Omental fat pad (tissue), 4 donors: Measurements from ENCODE around the gene GDI1. TPM values are rescaled to one million over a fixed set of nuclear protein-coding genes. Genes with fewer than 3 reads are reported as not detected.
"Not testable (repeated sequence)": the region's sequence is repeated elsewhere in the genome, so short reads cannot be mapped to it uniquely, and the experiment has no call there.

Experiments used
- ATAC-seq: fragments of 150-250 bp; one replicate; pipeline ENCODE4 v1.9.1; 2016; ENCODE audit warnings: mild to moderate bottlenecking, moderate library complexity; ENCODE audit not compliant: low FRiP score
- DNase-seq: peaks from one replicate; pipeline ENCODE4 v3.0.0-alpha.2; 2019; ENCODE audit warnings: low spot score
- total RNA-seq, 4 donors: library from RNA; depleted of rRNA; stranded (reverse); fragments of >200 nt; gene quantifications; one replicate each; pipeline ENCODE4 v1.1.0, GENCODE V29; 2016
- TF ChIP-seq, protein P1 (sequence below), 3 donors: fragments of 450-650 bp; IDR thresholded peaks; one replicate each; pipeline ENCODE4 v1.5.1; 2016 to 2017; ENCODE audit warnings: antibody characterized with exemption in 3 of 3, mild to moderate bottlenecking in 3 of 3, moderate library complexity in 2 of 3

The GDI1 gene
- 100 to 1,000 TPM in 2 of 4 donors, 10 to 100 TPM in 2; 75.3 to 119 (median 96.9) TPM for total RNA-seq

- ATAC-seq, result peak; percentile 37
- no peak for DNase-seq
- TF ChIP-seq, protein P1, sequence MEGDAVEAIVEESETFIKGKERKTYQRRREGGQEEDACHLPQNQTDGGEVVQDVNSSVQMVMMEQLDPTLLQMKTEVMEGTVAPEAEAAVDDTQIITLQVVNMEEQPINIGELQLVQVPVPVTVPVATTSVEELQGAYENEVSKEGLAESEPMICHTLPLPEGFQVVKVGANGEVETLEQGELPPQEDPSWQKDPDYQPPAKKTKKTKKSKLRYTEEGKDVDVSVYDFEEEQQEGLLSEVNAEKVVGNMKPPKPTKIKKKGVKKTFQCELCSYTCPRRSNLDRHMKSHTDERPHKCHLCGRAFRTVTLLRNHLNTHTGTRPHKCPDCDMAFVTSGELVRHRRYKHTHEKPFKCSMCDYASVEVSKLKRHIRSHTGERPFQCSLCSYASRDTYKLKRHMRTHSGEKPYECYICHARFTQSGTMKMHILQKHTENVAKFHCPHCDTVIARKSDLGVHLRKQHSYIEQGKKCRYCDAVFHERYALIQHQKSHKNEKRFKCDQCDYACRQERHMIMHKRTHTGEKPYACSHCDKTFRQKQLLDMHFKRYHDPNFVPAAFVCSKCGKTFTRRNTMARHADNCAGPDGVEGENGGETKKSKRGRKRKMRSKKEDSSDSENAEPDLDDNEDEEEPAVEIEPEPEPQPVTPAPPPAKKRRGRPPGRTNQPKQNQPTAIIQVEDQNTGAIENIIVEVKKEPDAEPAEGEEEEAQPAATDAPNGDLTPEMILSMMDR (IDR thresholded peaks at IDR 0.05), result no peak
Measured at GRCh38 chrX:154436983-154437752, at the start of gene GDI1. TSS of gene GDI1 (plus strand) at chrX:154437154. CDS start at chrX:154437255, 101 bp downstream.

GRCh38 chrX:154388094-154388493 lies 48.9 kb upstream of the GDI1 start:
- ATAC-seq, DNase-seq: not testable (repeated sequence)

DNA sequence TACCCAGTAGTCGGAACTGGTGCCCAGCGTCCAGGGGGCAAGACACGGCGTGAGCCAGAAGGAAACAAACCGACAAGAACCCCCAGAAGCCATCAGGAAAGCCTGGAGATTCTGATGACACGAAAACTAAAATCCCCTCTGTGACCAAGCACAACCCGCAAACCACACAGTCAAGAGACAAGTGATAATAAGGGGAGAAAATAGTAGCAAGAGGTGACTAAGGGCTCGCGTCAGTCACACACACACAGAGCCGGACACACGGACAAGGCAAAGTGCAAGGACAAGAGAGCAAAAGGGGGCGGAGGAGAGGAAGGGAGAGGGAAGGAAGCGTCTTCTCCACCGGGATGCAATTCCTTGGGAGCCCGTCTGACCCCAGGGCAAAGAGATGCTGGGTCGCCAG lies 48.3 kb upstream of the GDI1 start:
- ATAC-seq, DNase-seq: not testable (repeated sequence)

- not testable (repeated sequence) for DNase-seq
- ATAC-seq, result peak; percentile 83
Measured at GRCh38 chrX:154389812-154390747, 46.9 kb upstream of the GDI1 start.

DNA sequence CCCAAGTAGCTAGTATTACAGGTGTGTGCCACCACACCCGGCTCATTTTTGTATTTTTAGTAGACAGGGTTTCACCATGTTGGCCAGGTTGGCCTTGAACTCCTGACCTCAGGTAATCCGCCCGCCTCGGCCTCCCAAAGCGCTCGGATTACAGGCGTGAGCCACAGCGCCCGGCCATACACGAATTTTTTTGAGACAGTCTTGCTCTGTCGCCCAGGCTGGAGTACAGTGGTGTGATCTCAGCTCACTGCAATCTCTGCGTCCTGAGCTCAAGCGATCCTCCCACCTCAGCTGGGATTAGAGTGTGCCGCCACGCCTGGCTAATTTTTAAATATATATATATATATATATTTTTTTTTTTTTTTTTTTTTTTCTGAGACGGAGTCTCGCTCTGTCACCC lies 40.6 kb upstream of the GDI1 start:
- DNase-seq, ATAC-seq: not testable (repeated sequence)

DNA sequence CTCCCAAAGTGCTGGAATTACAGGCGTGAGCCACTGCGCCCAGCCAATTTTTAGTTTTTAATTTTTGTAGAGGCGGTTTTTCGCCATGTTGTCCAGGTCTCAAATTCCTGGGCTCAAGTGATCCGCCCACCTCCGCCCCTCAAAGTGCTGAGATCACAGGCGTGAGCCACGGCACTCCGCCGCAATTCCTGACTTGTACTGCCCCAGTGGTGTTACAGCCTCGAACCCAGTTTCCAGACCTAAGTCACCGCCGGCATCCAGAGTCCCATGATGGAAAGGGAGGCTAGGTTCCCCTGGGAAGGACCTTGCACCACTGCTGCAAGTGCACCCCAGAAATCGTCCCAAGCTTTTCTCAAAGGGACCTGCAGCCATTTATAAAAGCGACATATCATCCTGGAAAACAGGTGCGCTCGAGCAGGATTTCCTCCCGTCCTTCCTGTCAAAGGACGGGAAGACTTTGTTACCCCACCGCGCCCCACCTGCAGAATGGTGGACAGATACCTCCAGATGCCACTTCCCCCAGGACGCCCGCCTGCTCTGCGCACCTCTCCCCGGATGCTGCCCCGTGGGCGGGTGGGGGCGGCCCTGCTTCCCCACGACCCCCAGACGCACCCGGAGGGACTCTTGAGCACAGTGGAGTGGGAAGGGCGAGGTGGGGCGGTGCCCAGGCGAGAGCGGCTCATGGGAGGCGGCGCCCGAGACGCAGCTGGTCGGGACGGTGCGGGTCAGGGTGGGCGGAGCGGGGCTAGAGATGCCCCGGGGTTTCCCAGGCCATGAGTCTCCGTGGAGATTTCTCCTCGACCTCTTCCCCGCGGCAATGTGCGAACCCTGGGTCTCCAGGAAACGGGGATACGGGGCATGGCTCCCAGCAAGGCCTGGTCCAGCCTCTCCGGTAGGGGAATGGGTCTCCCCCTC lies 39.7 kb upstream of the GDI1 start:
- TF ChIP-seq, protein P1 (IDR thresholded peaks at IDR 0.05), result no peak
- peak; percentile 82 for ATAC-seq
- DNase-seq, result no peak

DNA sequence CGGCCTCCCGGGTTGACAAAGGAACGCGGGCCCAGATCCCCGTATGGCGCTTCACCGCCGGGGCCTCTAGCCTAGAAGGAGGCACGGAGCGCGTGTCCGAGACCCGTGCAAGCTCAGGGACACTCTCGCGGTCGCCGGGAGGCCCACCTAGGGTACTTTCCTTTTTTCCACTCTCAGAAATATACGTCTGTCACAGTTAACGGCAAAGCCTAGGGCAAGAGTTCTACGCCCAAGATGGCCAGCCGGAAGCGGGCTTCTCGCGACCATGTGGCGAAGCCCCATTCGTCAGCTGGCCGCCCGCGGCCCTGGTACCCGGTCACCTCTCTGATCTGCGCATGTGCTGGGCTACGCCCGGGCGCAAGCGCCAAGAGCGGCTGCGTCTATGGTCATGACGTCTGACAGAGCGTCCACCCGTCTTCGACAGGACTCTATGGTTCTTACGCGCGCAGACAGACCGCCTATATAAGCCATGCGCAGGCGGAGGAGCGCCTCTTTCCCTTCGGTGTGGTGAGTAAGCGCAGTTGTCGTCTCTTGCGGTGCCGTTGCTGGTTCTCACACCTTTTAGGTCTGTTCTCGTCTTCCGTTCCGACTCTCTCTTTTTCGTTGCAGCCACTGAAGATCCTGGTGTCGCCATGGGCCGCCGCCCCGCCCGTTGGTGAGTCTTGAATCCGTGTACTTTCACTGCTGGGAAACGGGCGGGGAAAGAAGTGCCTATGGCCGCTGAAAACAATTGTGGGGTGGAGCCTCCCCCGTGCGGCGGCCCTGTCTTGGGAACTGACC lies 38.9 kb upstream of the GDI1 start, which contains the start of gene RPL10:
Gene RPL10, plus strand, starts transcription at position 490 of the 780 bp plus-strand sequence. Its CDS starts 143 bp downstream, at position 633.
- DNase-seq, result peak; percentile 56
- peak; percentile 92 for ATAC-seq
- TF ChIP-seq, protein P1 (IDR thresholded peaks at IDR 0.05), result no peak
